Lung (tissue), 12 donors: ENCODE data around the gene ADAD2. TPM values are rescaled to one million over a fixed set of nuclear protein-coding genes. Genes with fewer than 3 reads are reported as not detected.

Experiments
- ATAC-seq: fragments of 200-7000 bp; cut with Tn5 transposase; one replicate; pipeline ENCODE4 v1.9.1; 2020; ENCODE audit warnings: moderate number of reproducible peaks; ENCODE audit not compliant: insufficient read depth, low FRiP score
- DNase-seq, 3 donors: peaks; one replicate each; pipeline ENCODE4 v3.0.0-alpha.2; 2013 to 2017
- H3K27ac ChIP-seq, 2 donors: one replicate each; pipeline ENCODE4 v1.5.1; 2013; ENCODE audit warnings: mild to moderate bottlenecking in 2 of 2, moderate library complexity in 2 of 2, control low read depth in 1 of 2, inconsistent platforms in 1 of 2, low read depth in 1 of 2, low read length in 1 of 2
- H3K27me3 ChIP-seq, 3 donors: one replicate each; pipeline ENCODE4 v1.5.1; 2013; ENCODE audit warnings: low read length in 2 of 3; ENCODE audit not compliant: control insufficient read depth in 3 of 3, insufficient read depth in 3 of 3
- H3K36me3 ChIP-seq, 4 donors: one replicate each; pipeline ENCODE4 v1.5.1; 2013; ENCODE audit warnings: low read length in 4 of 4, mild to moderate bottlenecking in 1 of 4, moderate library complexity in 1 of 4; ENCODE audit not compliant: control insufficient read depth in 4 of 4, insufficient read depth in 4 of 4
- H3K4me1 ChIP-seq, 5 donors: one replicate each; pipeline ENCODE4 v1.5.1; 2013; ENCODE audit warnings: low read length in 5 of 5, mild to moderate bottlenecking in 2 of 5, moderate library complexity in 1 of 5; ENCODE audit not compliant: control insufficient read depth in 5 of 5, insufficient read depth in 5 of 5
- H3K4me3 ChIP-seq: one replicate; pipeline ENCODE4 v1.5.1; 2013; ENCODE audit warnings: mild to moderate bottlenecking, control low read depth, moderate library complexity
- H3K9ac ChIP-seq, 2 donors: one replicate each; pipeline ENCODE4 v1.5.1; 2013; ENCODE audit warnings: low read length in 2 of 2, control low read depth in 1 of 2; ENCODE audit not compliant: insufficient read depth in 1 of 2
- H3K9me3 ChIP-seq, 4 donors: one replicate each; pipeline ENCODE4 v1.5.1; 2013; ENCODE audit warnings: low read length in 3 of 4, mild to moderate bottlenecking in 1 of 4, moderate library complexity in 1 of 4; ENCODE audit not compliant: control insufficient read depth in 4 of 4, insufficient read depth in 3 of 4
- WGBS, 2 donors: extraction: QIAGEN DNeasy Blood & Tissue Kit; methylation state at CpG; one replicate each; pipeline ENCODE4 v1.1.7; 2013; 5-methylcytosine and 5-hydroxymethylcytosine counted together
- polyA plus RNA-seq, 2 donors: library from polyadenylated mRNA; stranded (reverse); fragments of 200-250 nt; gene quantifications; one replicate each; pipeline ENCODE4 v1.2.1, GENCODE V29; 2013
- total RNA-seq, 2 donors: library from RNA; depleted of rRNA in 1 of 2; stranded (reverse); fragments of >200 nt in 1 of 2; gene quantifications; one replicate each; pipeline ENCODE4 v1.2.1, GENCODE V29; 2014 to 2021
- TF ChIP-seq, protein P1 (sequence below): IDR thresholded peaks from 2 replicates; pipeline ENCODE4 v1.5.1; 2012; ENCODE audit warnings: mild to moderate bottlenecking; ENCODE audit errors: control extremely low read depth, extremely low read depth
- donor health status: control.
- donor health status: control.
- donor health status: Bipolar disorder and iron deficiency.
- donor health status: healthy.
- donor health status: DM: yes; HTN: yes; CAD: no.

ADAD2 gene
- total and polyA plus RNA-seq, 4 donors, result 0.06 to 0.83 (median 0.42) TPM

DNA sequence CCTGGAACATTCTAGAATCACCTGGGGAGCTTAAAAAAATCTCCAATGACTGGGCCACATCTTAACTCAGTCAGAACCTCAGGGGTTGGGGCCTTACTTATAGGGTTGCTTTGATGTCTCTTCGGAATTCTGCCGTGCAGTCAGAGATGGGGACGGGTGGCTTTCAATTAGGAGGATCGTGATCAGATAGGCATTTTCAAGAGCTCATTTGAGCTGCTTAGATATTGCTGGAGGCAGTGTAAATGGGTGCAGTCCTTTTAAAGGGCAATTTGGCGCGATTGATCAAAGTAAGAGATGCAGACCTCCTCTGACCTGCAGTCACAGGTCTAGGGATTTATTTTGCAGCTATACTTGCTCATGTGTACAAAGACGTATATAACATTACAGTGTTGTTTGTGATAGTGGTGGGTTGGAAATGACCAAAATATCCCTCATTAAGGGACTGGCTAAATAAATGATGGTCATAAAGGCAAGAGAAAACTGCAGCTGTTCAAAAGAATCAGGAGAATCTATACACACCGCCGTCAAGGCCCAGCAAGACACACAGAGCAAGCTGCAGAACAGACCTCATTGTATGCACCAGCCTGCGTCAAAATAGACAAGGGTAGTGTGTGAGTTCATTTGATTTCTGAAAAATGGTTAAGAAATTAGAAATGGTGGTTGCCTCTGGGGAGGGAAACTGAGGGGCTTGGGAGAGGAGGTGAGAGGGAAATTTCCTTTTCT, 55.2 kb downstream of the ADAD2 start:
- peaks cover 0 to 15% (median 0%) of the 10 kb centered on the region in 4 donors for H3K9me3 ChIP-seq
- H3K4me1 ChIP-seq, result no peaks in the 10 kb centered on the region
- WGBS, 2 donors, result 88 to 95% methylated on average over 10 of the region's 10 CpGs
- H3K27ac ChIP-seq, result no peak overlapping the region
- no peak overlapping the region for H3K9ac ChIP-seq
- H3K27me3 ChIP-seq, result peaks cover 0 to 8% (median 6%) of the 10 kb centered on the region in 3 donors
- TF ChIP-seq, protein P1, sequence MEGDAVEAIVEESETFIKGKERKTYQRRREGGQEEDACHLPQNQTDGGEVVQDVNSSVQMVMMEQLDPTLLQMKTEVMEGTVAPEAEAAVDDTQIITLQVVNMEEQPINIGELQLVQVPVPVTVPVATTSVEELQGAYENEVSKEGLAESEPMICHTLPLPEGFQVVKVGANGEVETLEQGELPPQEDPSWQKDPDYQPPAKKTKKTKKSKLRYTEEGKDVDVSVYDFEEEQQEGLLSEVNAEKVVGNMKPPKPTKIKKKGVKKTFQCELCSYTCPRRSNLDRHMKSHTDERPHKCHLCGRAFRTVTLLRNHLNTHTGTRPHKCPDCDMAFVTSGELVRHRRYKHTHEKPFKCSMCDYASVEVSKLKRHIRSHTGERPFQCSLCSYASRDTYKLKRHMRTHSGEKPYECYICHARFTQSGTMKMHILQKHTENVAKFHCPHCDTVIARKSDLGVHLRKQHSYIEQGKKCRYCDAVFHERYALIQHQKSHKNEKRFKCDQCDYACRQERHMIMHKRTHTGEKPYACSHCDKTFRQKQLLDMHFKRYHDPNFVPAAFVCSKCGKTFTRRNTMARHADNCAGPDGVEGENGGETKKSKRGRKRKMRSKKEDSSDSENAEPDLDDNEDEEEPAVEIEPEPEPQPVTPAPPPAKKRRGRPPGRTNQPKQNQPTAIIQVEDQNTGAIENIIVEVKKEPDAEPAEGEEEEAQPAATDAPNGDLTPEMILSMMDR, result no peak
- ATAC-seq, result no peak
- no peaks in the 10 kb centered on the region for H3K36me3 ChIP-seq
- H3K4me3 ChIP-seq, result no peak overlapping the region
- DNase-seq, result no peak

DNA sequence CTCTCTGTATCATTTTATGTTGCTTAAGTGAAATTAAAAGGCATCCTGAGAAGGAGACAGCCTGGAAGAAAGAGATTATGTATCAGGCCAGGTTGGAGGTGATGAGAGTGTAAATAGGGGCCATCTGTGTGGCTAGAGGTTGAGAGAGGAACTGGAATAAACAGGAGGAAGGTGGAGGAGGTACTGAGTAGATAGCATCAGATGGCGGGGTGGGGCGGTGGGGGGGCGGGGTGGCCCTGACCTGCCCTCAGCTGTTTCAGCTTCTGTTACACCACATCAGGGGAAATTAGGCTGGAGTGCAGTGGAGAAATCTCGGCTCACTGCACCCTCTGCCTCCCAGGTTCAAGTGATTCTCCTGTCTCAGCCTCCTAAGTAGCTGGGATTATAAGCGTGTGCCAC, 55.7 kb downstream of the ADAD2 start:
- peaks cover 0 to 13% (median 0%) of the 10 kb centered on the region in 4 donors for H3K9me3 ChIP-seq

More for the DNA sequence above, 55.7 kb downstream of the ADAD2 start:
- no peak overlapping the region for H3K4me3 ChIP-seq
- no peaks in the 10 kb centered on the region for H3K36me3 ChIP-seq
- DNase-seq (no peak), ATAC-seq (no peak)
- H3K27me3 ChIP-seq, result peaks cover 0 to 8% (median 6%) of the 10 kb centered on the region in 3 donors
- 67 to 68% methylated on average over 5 of the region's 5 CpGs for WGBS, 2 donors
- no peak overlapping the region for H3K9ac ChIP-seq
- H3K4me1 ChIP-seq, result no peaks in the 10 kb centered on the region
- no peak overlapping the region for H3K27ac ChIP-seq
- TF ChIP-seq, protein P1, result no peak

Other genes starting within 250 kb of the ADAD2 start
- 10 to 100 TPM in 1 of 2 donors, 1 to 10 TPM in 1; 1.5 to 17.0 TPM for gene OSGIN1, start 237.9 kb upstream of the ADAD2 start, total RNA-seq
- gene OSGIN1, start 237.9 kb upstream of the ADAD2 start, polyA plus RNA-seq, result 10 to 100 TPM; 10.7 to 17.9 TPM
- gene NECAB2, start 222.9 kb upstream of the ADAD2 start, total RNA-seq, result under 1 TPM; 0.34 to 0.57 TPM
- under 1 TPM; 0.10 to 0.43 TPM for gene NECAB2, start 222.9 kb upstream of the ADAD2 start, polyA plus RNA-seq
- not detected for gene SLC38A8, start 148.4 kb upstream of the ADAD2 start, total RNA-seq
- gene SLC38A8, start 148.4 kb upstream of the ADAD2 start, polyA plus RNA-seq, result 1 to 10 TPM in 1 of 2 donors, not detected in 1; 1.2 TPM
- gene MBTPS1, start 74.2 kb upstream of the ADAD2 start, total RNA-seq, result 100 to 1,000 TPM in 1 of 2 donors, 10 to 100 TPM in 1; 87.7 to 130 TPM
- gene MBTPS1, start 74.2 kb upstream of the ADAD2 start, polyA plus RNA-seq, result 10 to 100 TPM; 45.5 to 48.3 TPM
- gene HSDL1, start 46.0 kb upstream of the ADAD2 start, total RNA-seq, result 10 to 100 TPM; 17.4 to 41.3 TPM
- gene HSDL1, start 46.0 kb upstream of the ADAD2 start, polyA plus RNA-seq, result 10 to 100 TPM; 12.6 to 16.0 TPM
- gene DNAAF1, start 45.8 kb upstream of the ADAD2 start, total RNA-seq, result 10 to 100 TPM; 12.5 to 38.5 TPM
- gene DNAAF1, start 45.8 kb upstream of the ADAD2 start, polyA plus RNA-seq, result 10 to 100 TPM; 11.5 to 12.3 TPM
- 10 to 100 TPM; 42.3 to 53.1 TPM for gene TAF1C, start 4.1 kb upstream of the ADAD2 start, total RNA-seq
- 10 to 100 TPM; 36.1 to 44.2 TPM for gene TAF1C, start 4.1 kb upstream of the ADAD2 start, polyA plus RNA-seq
- not detected for gene KCNG4, start 48.9 kb downstream of the ADAD2 start, total RNA-seq
- gene KCNG4, start 48.9 kb downstream of the ADAD2 start, polyA plus RNA-seq, result not detected
- gene WFDC1, start 103.7 kb downstream of the ADAD2 start, total RNA-seq, result 10 to 100 TPM in 1 of 2 donors, 1 to 10 TPM in 1; 6.5 to 14.8 TPM
- 10 to 100 TPM in 1 of 2 donors, 1 to 10 TPM in 1; 9.9 to 12.9 TPM for gene WFDC1, start 103.7 kb downstream of the ADAD2 start, polyA plus RNA-seq
- 10 to 100 TPM; 50.0 to 96.8 TPM for gene ATP2C2, start 177.4 kb downstream of the ADAD2 start, total RNA-seq
- 10 to 100 TPM; 21.3 to 25.0 TPM for gene ATP2C2, start 177.4 kb downstream of the ADAD2 start, polyA plus RNA-seq